HG02938 (cell line): ENCODE measurements around the gene KIAA1549.
"Not testable (repeated sequence)": the region's sequence is repeated elsewhere in the genome, so short reads cannot be mapped to it uniquely, and the experiment has no call there.

Experiments
- ATAC-seq: cut with Tn5 transposase; IDR thresholded peaks from one replicate; pipeline ENCODE4 v1.9.1; 2021; ENCODE audit warnings: mild to moderate bottlenecking, moderate library complexity; ENCODE audit not compliant: unreplicated experiment

The KIAA1549 gene

GRCh38 chr7:138981332-138982203 lies at the start of gene KIAA1549:
TSS of gene KIAA1549 (minus strand) at chr7:138981389. CDS start at chr7:138981269, 120 bp downstream.
- peak; percentile 57 for ATAC-seq

GRCh38 chr7:139029353-139029752 lies 48.2 kb upstream of the KIAA1549 start:
- no peak for ATAC-seq

- no peak for ATAC-seq
Observed at GRCh38 chr7:139026551-139026950, 45.4 kb upstream of the KIAA1549 start.

- not testable (repeated sequence) for ATAC-seq
Observed at GRCh38 chr7:139025861-139026260, 44.7 kb upstream of the KIAA1549 start.

- ATAC-seq, result no peak
Observed at GRCh38 chr7:139023076-139023475, 41.9 kb upstream of the KIAA1549 start.

- no peak for ATAC-seq
Observed at GRCh38 chr7:139022286-139022685, 41.1 kb upstream of the KIAA1549 start.

- ATAC-seq, result no peak
Observed at GRCh38 chr7:139018910-139019309, 37.7 kb upstream of the KIAA1549 start.

GRCh38 chr7:139016931-139017511 lies 35.8 kb upstream of the KIAA1549 start:
- ATAC-seq, result peak; percentile 84

- ATAC-seq, result no peak
Observed at GRCh38 chr7:139011373-139011772, 30.2 kb upstream of the KIAA1549 start.

GRCh38 chr7:139004321-139005090 lies 23.3 kb upstream of the KIAA1549 start:
- ATAC-seq, result no peak

- no peak for ATAC-seq
Observed at GRCh38 chr7:138999414-138999813, 18.2 kb upstream of the KIAA1549 start.

GRCh38 chr7:138992052-138992531 lies 10.9 kb upstream of the KIAA1549 start:
- ATAC-seq, result no peak

- no peak for ATAC-seq
Observed at GRCh38 chr7:138987686-138988085, 6.5 kb upstream of the KIAA1549 start.

- no peak for ATAC-seq
Observed at GRCh38 chr7:138982204-138982623, 1.0 kb upstream of the KIAA1549 start.

- peak; percentile 18 for ATAC-seq
Observed at GRCh38 chr7:138980563-138981291, 462 bp downstream of the KIAA1549 start.

- ATAC-seq, result no peak
Observed at GRCh38 chr7:138979988-138980562, 1.1 kb downstream of the KIAA1549 start.

GRCh38 chr7:138979226-138979979 lies 1.8 kb downstream of the KIAA1549 start:
- peak; percentile 58 for ATAC-seq

GRCh38 chr7:138978541-138979184 lies 2.5 kb downstream of the KIAA1549 start:
- no peak for ATAC-seq

GRCh38 chr7:138976161-138976560 lies 5.0 kb downstream of the KIAA1549 start:
- not testable (repeated sequence) for ATAC-seq
